Measurements from ENCODE around the gene IZUMO3.
"Not testable (repeated sequence)": the region's sequence is repeated elsewhere in the genome, so short reads cannot be mapped to it uniquely, and the experiment has no call there.

DNA sequence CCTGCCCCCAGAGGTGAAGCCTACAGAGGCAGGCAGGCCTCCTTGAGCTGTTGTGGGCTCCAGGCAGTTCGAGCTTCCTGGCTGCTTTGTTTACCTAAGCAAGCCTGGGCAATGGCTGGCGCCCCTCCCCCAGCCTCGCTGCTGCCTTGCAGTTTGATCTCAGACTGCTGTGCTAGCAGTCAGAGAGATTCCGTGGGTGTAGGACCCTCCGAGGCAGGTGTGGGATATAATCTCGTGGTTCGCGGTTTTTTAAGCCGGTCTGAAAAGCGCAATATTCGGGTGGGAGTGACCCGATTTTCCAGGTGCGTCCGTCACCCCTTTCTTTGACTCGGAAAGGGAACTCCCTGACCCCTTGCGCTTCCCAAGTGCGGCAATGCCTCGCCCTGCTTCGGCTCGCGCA lies 34.3 kb upstream of the IZUMO3 start:
- not testable (repeated sequence) for TF ChIP-seq POLR2A, POLR2AphosphoS5 (IDR thresholded peaks at IDR 0.05; ENCODE audit: low read depth, low read length)

Data from GM12892 (cell line).